Gastroesophageal sphincter (tissue), 4 donors: ENCODE measurements around the gene ZNF385D. TPM values are rescaled to one million over a fixed set of nuclear protein-coding genes. Genes with fewer than 3 reads are reported as not detected.

ENCODE experiments used
- ATAC-seq: fragments of 150-250 bp; one replicate; pipeline ENCODE4 v1.9.1; 2016; ENCODE audit warnings: mild to moderate bottlenecking, moderate library complexity
- H3K27ac ChIP-seq, 4 donors: fragments of 200-600 bp; sonication (generic) in 3 of 4; 1 replicate in 3 of 4; 2 replicates in 1 of 4; pipeline ENCODE4 v1.5.1; 2016 to 2019
- H3K27me3 ChIP-seq: fragments of 200-600 bp; sonication (generic); one replicate; pipeline ENCODE4 v1.5.1; 2019
- H3K36me3 ChIP-seq, 2 donors: fragments of 200-600 bp; sonication (generic); one replicate each; pipeline ENCODE4 v1.5.1; 2019; ENCODE audit warnings: control low read depth in 1 of 2
- H3K4me1 ChIP-seq, 3 donors: fragments of 200-600 bp; sonication (generic); 1 replicate in 2 of 3; 2 replicates in 1 of 3; pipeline ENCODE4 v1.5.1; 2016 to 2019; ENCODE audit warnings: control low read depth in 2 of 3
- H3K4me3 ChIP-seq, 2 donors: fragments of 200-600 bp; sonication (generic); one replicate each; pipeline ENCODE4 v1.5.1; 2019; ENCODE audit warnings: mild to moderate bottlenecking in 1 of 2, moderate library complexity in 1 of 2
- H3K9me3 ChIP-seq, 3 donors: fragments of 200-600 bp; sonication (generic); one replicate each; pipeline ENCODE4 v1.5.1; 2017 to 2019; ENCODE audit warnings: control low read depth in 2 of 3
- CTCF ChIP-seq, 4 experiments: fragments of 200-600 bp in 2 of 4; fragments of 450-650 bp in 2 of 4; sonication (generic) in 1 of 4; IDR thresholded peaks; one replicate each; pipeline ENCODE4 v1.5.1; 2017 to 2019; ENCODE audit warnings: antibody characterized with exemption in 4 of 4, mild to moderate bottlenecking in 2 of 4, moderate library complexity in 2 of 4
- EP300 ChIP-seq: sonication (generic); formaldehyde crosslinking; IDR thresholded peaks from one replicate; pipeline ENCODE4 v1.6.1; 2017; ENCODE audit warnings: antibody characterized with exemption, mild to moderate bottlenecking
- POLR2A ChIP-seq, 2 donors: fragments of 450-650 bp; IDR thresholded peaks; one replicate each; pipeline ENCODE4 v1.6.1; 2017; ENCODE audit warnings: antibody characterized with exemption in 2 of 2, mild to moderate bottlenecking in 2 of 2, moderate library complexity in 1 of 2
- POLR2AphosphoS5 ChIP-seq: sonication (generic); formaldehyde crosslinking; IDR thresholded peaks from one replicate; pipeline ENCODE4 v1.6.1; 2017; ENCODE audit warnings: antibody characterized with exemption
- WGBS, 2 donors: methylation state at CpG; one replicate each; pipeline ENCODE4 v1.1.5; 2018; ENCODE audit warnings: low coverage in 1 of 2; 5-methylcytosine and 5-hydroxymethylcytosine counted together
- total RNA-seq, 4 donors: library from RNA; depleted of rRNA; stranded (reverse); fragments of >200 nt; gene quantifications; one replicate each; pipeline ENCODE4 v1.1.0, GENCODE V29; 2016

The ZNF385D gene
- total RNA-seq, 4 donors from 2014 or later: 8.1 to 17.9 (median 11.3) TPM

- H3K4me1 ChIP-seq: no peaks in the 10 kb centered on the region
- TF ChIP-seq POLR2AphosphoS5 (no peak), EP300 (no peak), CTCF (IDR thresholded peaks at IDR 0.05) (no peak), POLR2A (IDR thresholded peaks at IDR 0.05) (no peak)
- no peak for ATAC-seq
- no peak overlapping the region for H3K27ac ChIP-seq
- H3K4me3 ChIP-seq: no peak overlapping the region
- 84% methylated on average over 1 of the region's 1 CpG; no CpG with 5 or more reads in 1 of the 2 donors for WGBS, 2 donors
- H3K9me3 ChIP-seq: no peaks in the 10 kb centered on the region
- H3K27me3 ChIP-seq: no peaks in the 10 kb centered on the region
- no peaks in the 10 kb centered on the region for H3K36me3 ChIP-seq
These were observed 340.0 kb downstream of the ZNF385D start for GRCh38 chr3:21411058-21411457.

GRCh38 chr3:21409401-21409800 lies 341.6 kb downstream of the ZNF385D start:
- TF ChIP-seq POLR2A (IDR thresholded peaks at IDR 0.05): no peak
- TF ChIP-seq CTCF (IDR thresholded peaks at IDR 0.05): no peak
- TF ChIP-seq POLR2AphosphoS5: no peak
- TF ChIP-seq EP300: no peak
- no peaks in the 10 kb centered on the region for H3K4me1 ChIP-seq
- no peak for ATAC-seq
- H3K4me3 ChIP-seq: no peak overlapping the region
- H3K36me3 ChIP-seq: no peaks in the 10 kb centered on the region
- H3K27me3 ChIP-seq: no peaks in the 10 kb centered on the region
- 29 to 56% methylated on average over 2 of the region's 2 CpGs for WGBS, 2 donors
- H3K27ac ChIP-seq: no peak overlapping the region
- H3K9me3 ChIP-seq: no peaks in the 10 kb centered on the region

GRCh38 chr3:21407743-21408142 lies 343.3 kb downstream of the ZNF385D start:
- Histone ChIP-seq H3K4me3 (no peak overlapping the region), H3K9me3 (no peaks in the 10 kb centered on the region), H3K27me3 (no peaks in the 10 kb centered on the region), H3K27ac (no peak overlapping the region), H3K4me1 (no peaks in the 10 kb centered on the region), H3K36me3 (no peaks in the 10 kb centered on the region)
- TF ChIP-seq CTCF (IDR thresholded peaks at IDR 0.05) (no peak), POLR2A (IDR thresholded peaks at IDR 0.05) (no peak), POLR2AphosphoS5 (no peak), EP300 (no peak)
- ATAC-seq: no peak
- WGBS, 2 donors: 11 to 44% methylated on average over 1 of the region's 1 CpG

- peak; percentile 22 for ATAC-seq
- TF ChIP-seq CTCF (IDR thresholded peaks at IDR 0.05): no peak
- TF ChIP-seq EP300: no peak
- TF ChIP-seq POLR2A (IDR thresholded peaks at IDR 0.05): no peak
- no peak for TF ChIP-seq POLR2AphosphoS5
- Histone ChIP-seq H3K9me3 (no peaks in the 10 kb centered on the region), H3K27me3 (no peaks in the 10 kb centered on the region), H3K4me1 (no peaks in the 10 kb centered on the region), H3K4me3 (no peak overlapping the region), H3K27ac (no peak overlapping the region), H3K36me3 (no peaks in the 10 kb centered on the region)
- WGBS, 2 donors: 78 to 94% methylated on average over 3 to 21 of the region's 47 CpGs
These were observed 345.0 kb downstream of the ZNF385D start for GRCh38 chr3:21405671-21406667.

GRCh38 chr3:21398461-21398860 lies 352.5 kb downstream of the ZNF385D start:
- no peaks in the 10 kb centered on the region for H3K36me3 ChIP-seq
- TF ChIP-seq EP300 (no peak), CTCF (IDR thresholded peaks at IDR 0.05) (no peak), POLR2A (IDR thresholded peaks at IDR 0.05) (no peak)
- H3K4me1 ChIP-seq: no peaks in the 10 kb centered on the region
- H3K27ac ChIP-seq: no peak overlapping the region
- H3K9me3 ChIP-seq: no peaks in the 10 kb centered on the region
- H3K4me3 ChIP-seq: no peak overlapping the region
- no peak for ATAC-seq
- no CpG with 5 or more reads among the region's 4 CpGs for WGBS, 2 donors
- no peaks in the 10 kb centered on the region for H3K27me3 ChIP-seq
